ENCODE measurements around the gene LRRN4CL. TPM values are rescaled to one million over a fixed set of nuclear protein-coding genes. Genes with fewer than 3 reads are reported as not detected.

The LRRN4CL gene
- total and polyA plus RNA-seq, 2 of the 4 experiments (the other 2 are of a cell fraction): 0.36 to 0.84 TPM

GRCh38 chr11:62727165-62727871, 38.0 kb upstream of the LRRN4CL start, which contains the start of gene HNRNPUL2 (continued):
- no peak for TF ChIP-seq SMC3 (IDR thresholded peaks at IDR 0.05; ENCODE audit: low read depth, low read length)
- TF ChIP-seq CEBPB (IDR thresholded peaks at IDR 0.05; ENCODE audit: low read depth, low read length): 0 out of 2 replicates have a peak, but pooled peaks have one; percentile 13

GRCh38 chr11:62726915-62727164, 37.5 kb upstream of the LRRN4CL start:
- Histone ChIP-seq H3K4me3 (ENCODE audit: insufficient read depth, low read depth, low read length) (peak overlapping the region; percentile 85), H3K4me1 (ENCODE audit: control insufficient read depth, insufficient read depth, low read length) (peaks cover 6% of the 10 kb centered on the region), H3K18ac (ENCODE audit: low read depth, low read length) (no peak overlapping the region), H4K8ac (ENCODE audit: low read depth in 2 of 2, low read length in 2 of 2) (peak overlapping the region; percentile 39 to 98; a peak in 1 of 4 replicates), H2AFZ (replicated peaks; ENCODE audit: low read length, poor library complexity) (peak overlapping the region; percentile 92), H4K5ac (ENCODE audit: low read depth, low read length) (no peak overlapping the region), H2BK5ac (ENCODE audit: low read depth, low read length, poor library complexity, severe bottlenecking) (peak overlapping the region; percentile 97), H3K79me1 (ENCODE audit: low read depth in 1 of 2, low read length in 2 of 2) (peaks cover 17 to 38% of the 10 kb centered on the region in 2 experiments), H3K14ac (replicated peaks; ENCODE audit: low read depth, low read length) (peak overlapping the region; percentile 82; the same call in 1 of the 2 replicates), H2AK5ac (ENCODE audit: low read depth, low read length) (peak overlapping the region; percentile 61; the same call in 1 of the 2 replicates), H3K56ac (ENCODE audit: extremely low read depth, insufficient read depth, low read length) (no peak overlapping the region), H3K4me2 (ENCODE audit: low read depth, low read length) (peak overlapping the region; percentile 99; the same call in 1 of the 2 replicates), H3K9me3 (ENCODE audit: control insufficient read depth, insufficient read depth, low read length) (no peaks in the 10 kb centered on the region), H3K4ac (ENCODE audit: low read depth, low read length) (peak overlapping the region; percentile 69), H3K36me3 (ENCODE audit: control insufficient read depth, insufficient read depth, low read length) (peaks cover 18% of the 10 kb centered on the region), H2BK15ac (ENCODE audit: low read depth, low read length) (no peak overlapping the region), H3K9me1 (ENCODE audit: insufficient read depth, low read length) (peaks cover 4% of the 10 kb centered on the region; the same call in 1 of the 2 replicates), H4K91ac (ENCODE audit: insufficient read depth, low read depth, low read length) (peak overlapping the region; percentile 52; the same call in 1 of the 2 replicates), H3K27me3 (ENCODE audit: control insufficient read depth, insufficient read depth, low read length) (no peaks in the 10 kb centered on the region), H2BK20ac (ENCODE audit: low read depth, low read length) (no peak overlapping the region), H3K9ac (ENCODE audit: low read depth, low read length) (peak overlapping the region; percentile 87), H2AK9ac (replicated peaks; ENCODE audit: low read depth, low read length, poor library complexity) (peak overlapping the region; percentile 76), H2BK120ac (ENCODE audit: low read depth, low read length) (no peak overlapping the region), H3K23ac (ENCODE audit: low read depth, low read length) (peak overlapping the region; percentile 88; the same call in 1 of the 2 replicates), H4K20me1 (ENCODE audit: insufficient read depth, low read length) (peaks cover 46% of the 10 kb centered on the region), H3K27ac (ENCODE audit: insufficient read depth, low read length) (peak overlapping the region; percentile 96)
- dilution Hi-C loops (cut with HindIII; ENCODE audit: low sequenced_read_pairs, unreplicated experiment) (no loop called here), intact Hi-C loops (cut with micrococcal nuclease) (loop anchor here (5.0 kb wide), 2 partner anchors 35 to 135 kb away; partner anchors contain the start of gene POLR2G), in situ Hi-C loops (cut with MboI; ENCODE audit: low sequenced_read_pairs) (no loop called here)
- DNase-seq: no peak
- peak; percentile 8 for ATAC-seq (ENCODE audit: low read depth)
- TF ChIP-seq SMC3 (IDR thresholded peaks at IDR 0.05; ENCODE audit: low read depth, low read length): no peak
- TF ChIP-seq CTCF (conservative IDR thresholded peaks at IDR 0.05; ENCODE audit: low read depth, low read length): 0 out of 2 replicates have a peak, but pooled peaks have one; percentile 5
- no peak for TF ChIP-seq RCOR1 (IDR thresholded peaks at IDR 0.05; ENCODE audit: insufficient replicate concordance, low read length)
- no peak for TF ChIP-seq RFX5 (IDR thresholded peaks at IDR 0.05; ENCODE audit: low read depth, low read length)
- CTCF ChIA-PET: no interaction called here
- POLR2A ChIA-PET (ENCODE audit: unreplicated experiment): interaction anchor here (0.8 to 1.8 kb wide), 7 partner anchors 9 to 129 kb away, joined by 3 to 7 read pairs (median 5); partner anchors contain the start of genes LBHD1, STX5, UQCC3 and ZBTB3
- no CpG with 5 or more reads among the region's 37 CpGs for WGBS, 2 experiments (ENCODE audit: extremely low coverage in 2 of 2, insufficient read length in 1 of 2)
- BruUV-seq (replicated peaks): no TSS peak
